Stimulated activated memory B cell treated with anti-CD40 and anti-IgM and Interleukin-4, amounts not matched to agents 10 μg/mL and 1 μg/mL and 100 μg/mL, for 72 hours (primary cell): Measurements from ENCODE around the gene TOE1.

Experiments
- ATAC-seq: fragments of 150-1000 bp; cut with Tn5 transposase; 2 replicates; pipeline ENCODE4 v1.10.0; 2021
- H3K27ac Mint-ChIP-seq: one replicate; pipeline ENCODE4 v1.8.0; 2022; ENCODE audit warnings: mild to moderate bottlenecking, mixed read lengths
- H3K27me3 Mint-ChIP-seq: one replicate; pipeline ENCODE4 v1.8.0; 2022; ENCODE audit warnings: mixed read lengths
- H3K36me3 Mint-ChIP-seq: one replicate; pipeline ENCODE4 v1.8.0; 2022; ENCODE audit warnings: mixed read lengths
- H3K4me1 Mint-ChIP-seq: one replicate; pipeline ENCODE4 v1.8.0; 2022; ENCODE audit warnings: mixed read lengths
- H3K4me3 Mint-ChIP-seq: one replicate; pipeline ENCODE4 v1.8.0; 2022; ENCODE audit warnings: mild to moderate bottlenecking, moderate library complexity, mixed read lengths
- H3K9me3 Mint-ChIP-seq: one replicate; pipeline ENCODE4 v1.8.0; 2022; ENCODE audit warnings: mixed read lengths

Gene TOE1

GRCh38 chr1:45317166-45317565 lies 22.8 kb upstream of the TOE1 start:
- no peak overlapping the region for H3K27ac Mint-ChIP-seq
- ATAC-seq: no peak

GRCh38 chr1:45319761-45320160 lies 20.2 kb upstream of the TOE1 start:
- H3K4me1 Mint-ChIP-seq: peaks cover 7% of the 10 kb centered on the region
- H3K9me3 Mint-ChIP-seq: no peaks in the 10 kb centered on the region
- no peaks in the 10 kb centered on the region for H3K27me3 Mint-ChIP-seq
- H3K36me3 Mint-ChIP-seq: no peaks in the 10 kb centered on the region
- no peak overlapping the region for H3K4me3 Mint-ChIP-seq
- no peak for ATAC-seq
- no peak overlapping the region for H3K27ac Mint-ChIP-seq

More at GRCh38 chr1:45317166-45317565, 22.8 kb upstream of the TOE1 start:
- Mint-ChIP-seq H3K9me3 (no peaks in the 10 kb centered on the region), H3K4me1 (peaks cover 7% of the 10 kb centered on the region), H3K4me3 (no peak overlapping the region), H3K27me3 (no peaks in the 10 kb centered on the region), H3K36me3 (no peaks in the 10 kb centered on the region)

GRCh38 chr1:45321444-45321843 lies 18.5 kb upstream of the TOE1 start:
- Mint-ChIP-seq H3K4me1 (peaks cover 7% of the 10 kb centered on the region), H3K27ac (no peak overlapping the region), H3K36me3 (no peaks in the 10 kb centered on the region), H3K27me3 (no peaks in the 10 kb centered on the region), H3K9me3 (no peaks in the 10 kb centered on the region), H3K4me3 (no peak overlapping the region)
- ATAC-seq: no peak

DNA sequence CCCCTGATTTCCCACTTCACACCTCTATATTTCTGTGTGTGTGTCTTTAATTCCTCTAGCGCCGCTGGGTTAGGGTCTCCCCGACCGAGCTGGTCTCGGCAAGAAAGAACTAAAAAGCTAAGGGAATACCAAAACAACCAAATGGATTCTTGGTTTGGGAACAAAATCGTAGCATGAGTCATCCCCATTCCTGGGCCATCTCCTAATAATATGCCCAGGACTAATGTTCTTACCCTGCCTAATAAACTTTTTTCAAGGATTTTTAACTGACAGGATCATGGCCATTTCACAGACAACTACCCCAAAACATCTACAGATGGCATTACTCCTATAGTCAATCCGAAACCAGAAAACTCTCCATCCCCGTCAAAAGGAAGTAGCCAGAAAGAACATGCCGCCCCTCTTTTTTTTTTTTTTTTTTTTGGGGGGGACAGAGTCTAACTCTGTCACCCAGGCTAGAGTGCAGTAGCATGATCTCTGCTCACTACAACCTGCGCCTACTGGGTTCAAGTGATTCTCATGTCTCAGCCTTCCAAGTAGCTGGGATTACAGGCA lies 17.4 kb upstream of the TOE1 start:
- no peak overlapping the region for H3K27ac Mint-ChIP-seq
- H3K4me1 Mint-ChIP-seq: peaks cover 8% of the 10 kb centered on the region
- ATAC-seq: no peak
- no peak overlapping the region for H3K4me3 Mint-ChIP-seq
- no peaks in the 10 kb centered on the region for H3K27me3 Mint-ChIP-seq
- H3K36me3 Mint-ChIP-seq: no peaks in the 10 kb centered on the region
- no peaks in the 10 kb centered on the region for H3K9me3 Mint-ChIP-seq

GRCh38 chr1:45325851-45326506 lies 14.0 kb upstream of the TOE1 start:
- peaks cover 12% of the 10 kb centered on the region for H3K36me3 Mint-ChIP-seq
- H3K9me3 Mint-ChIP-seq: no peaks in the 10 kb centered on the region
- H3K27me3 Mint-ChIP-seq: no peaks in the 10 kb centered on the region
- peak overlapping the region; percentile 82 for H3K4me3 Mint-ChIP-seq
- peak overlapping the region; percentile 75 for H3K27ac Mint-ChIP-seq
- H3K4me1 Mint-ChIP-seq: peaks cover 22% of the 10 kb centered on the region
- ATAC-seq: no peak

GRCh38 chr1:45326627-45327623 lies 13.0 kb upstream of the TOE1 start, which contains the start of gene HPDL:
Gene HPDL (plus strand): TSS chr1:45326895. CDS start chr1:45327149, 254 bp downstream.
- H3K27me3 Mint-ChIP-seq: no peaks in the 10 kb centered on the region
- H3K4me3 Mint-ChIP-seq: peak within 1 kb of the TSS; percentile 82

GRCh38 chr1:45327644-45328515 lies 12.1 kb upstream of the TOE1 start:
- no peak for ATAC-seq

More at GRCh38 chr1:45326627-45327623, 13.0 kb upstream of the TOE1 start, which contains the start of gene HPDL:
- Mint-ChIP-seq H3K36me3 (peaks cover 12% of the 10 kb centered on the region), H3K27ac (peak within 1 kb of the TSS; percentile 75), H3K4me1 (peaks cover 16% of the 10 kb centered on the region), H3K9me3 (no peaks in the 10 kb centered on the region)
- ATAC-seq: peak; percentile 87

DNA sequence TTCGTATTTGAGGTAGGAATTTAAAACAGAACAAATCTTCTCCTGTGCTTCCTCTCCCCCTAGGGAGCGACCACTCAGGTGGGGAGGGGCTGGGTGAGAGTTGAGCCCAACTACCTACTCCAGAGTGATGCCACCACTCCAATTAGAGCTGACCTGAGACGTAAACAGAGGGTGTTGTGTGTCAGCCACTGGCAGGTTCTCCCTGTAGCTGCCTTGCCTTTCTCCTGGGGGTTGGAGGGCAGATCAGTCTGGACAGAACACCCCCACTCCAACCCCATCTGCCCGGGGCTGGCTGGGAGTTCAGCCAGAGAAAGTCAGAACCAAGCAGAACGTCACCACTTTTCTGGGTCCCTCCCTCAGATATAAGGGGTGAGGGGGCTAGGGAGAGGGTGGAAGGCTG lies 11.3 kb upstream of the TOE1 start:
- H3K27me3 Mint-ChIP-seq: no peaks in the 10 kb centered on the region
- ATAC-seq: no peak
- peaks cover 12% of the 10 kb centered on the region for H3K36me3 Mint-ChIP-seq
- H3K27ac Mint-ChIP-seq: no peak overlapping the region
- no peaks in the 10 kb centered on the region for H3K9me3 Mint-ChIP-seq
- peak overlapping the region; percentile 28 for H3K4me3 Mint-ChIP-seq
- peaks cover 15% of the 10 kb centered on the region for H3K4me1 Mint-ChIP-seq

More at GRCh38 chr1:45327644-45328515, 12.1 kb upstream of the TOE1 start:
- Mint-ChIP-seq H3K36me3 (peaks cover 12% of the 10 kb centered on the region), H3K4me1 (peaks cover 15% of the 10 kb centered on the region), H3K27ac (peak overlapping the region; percentile 75), H3K27me3 (no peaks in the 10 kb centered on the region), H3K9me3 (no peaks in the 10 kb centered on the region), H3K4me3 (peak overlapping the region; percentile 82)

DNA sequence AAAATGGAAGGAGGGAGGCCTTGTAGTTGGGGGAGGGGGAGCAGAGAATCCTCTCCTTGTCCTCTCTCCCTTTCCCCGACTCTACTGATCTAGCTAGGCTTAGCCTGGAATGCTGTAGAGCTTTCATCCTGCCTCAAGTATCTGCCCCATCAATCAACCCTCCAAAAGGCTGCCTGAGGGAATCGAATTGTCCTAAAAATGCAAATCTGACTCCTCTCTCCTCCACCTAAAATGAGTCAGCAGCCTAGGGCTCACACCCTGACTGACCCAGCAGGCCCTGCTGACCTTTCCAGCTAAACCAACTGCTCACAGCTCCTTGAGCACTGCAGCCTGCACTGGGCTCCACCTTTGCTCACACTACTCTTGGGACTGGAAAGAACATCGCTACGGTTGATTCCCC lies 10.5 kb upstream of the TOE1 start:
- H3K4me1 Mint-ChIP-seq: peaks cover 20% of the 10 kb centered on the region
- ATAC-seq: no peak
- no peak overlapping the region for H3K4me3 Mint-ChIP-seq
- H3K27ac Mint-ChIP-seq: no peak overlapping the region
- H3K36me3 Mint-ChIP-seq: peaks cover 17% of the 10 kb centered on the region
- H3K9me3 Mint-ChIP-seq: no peaks in the 10 kb centered on the region
- no peaks in the 10 kb centered on the region for H3K27me3 Mint-ChIP-seq

DNA sequence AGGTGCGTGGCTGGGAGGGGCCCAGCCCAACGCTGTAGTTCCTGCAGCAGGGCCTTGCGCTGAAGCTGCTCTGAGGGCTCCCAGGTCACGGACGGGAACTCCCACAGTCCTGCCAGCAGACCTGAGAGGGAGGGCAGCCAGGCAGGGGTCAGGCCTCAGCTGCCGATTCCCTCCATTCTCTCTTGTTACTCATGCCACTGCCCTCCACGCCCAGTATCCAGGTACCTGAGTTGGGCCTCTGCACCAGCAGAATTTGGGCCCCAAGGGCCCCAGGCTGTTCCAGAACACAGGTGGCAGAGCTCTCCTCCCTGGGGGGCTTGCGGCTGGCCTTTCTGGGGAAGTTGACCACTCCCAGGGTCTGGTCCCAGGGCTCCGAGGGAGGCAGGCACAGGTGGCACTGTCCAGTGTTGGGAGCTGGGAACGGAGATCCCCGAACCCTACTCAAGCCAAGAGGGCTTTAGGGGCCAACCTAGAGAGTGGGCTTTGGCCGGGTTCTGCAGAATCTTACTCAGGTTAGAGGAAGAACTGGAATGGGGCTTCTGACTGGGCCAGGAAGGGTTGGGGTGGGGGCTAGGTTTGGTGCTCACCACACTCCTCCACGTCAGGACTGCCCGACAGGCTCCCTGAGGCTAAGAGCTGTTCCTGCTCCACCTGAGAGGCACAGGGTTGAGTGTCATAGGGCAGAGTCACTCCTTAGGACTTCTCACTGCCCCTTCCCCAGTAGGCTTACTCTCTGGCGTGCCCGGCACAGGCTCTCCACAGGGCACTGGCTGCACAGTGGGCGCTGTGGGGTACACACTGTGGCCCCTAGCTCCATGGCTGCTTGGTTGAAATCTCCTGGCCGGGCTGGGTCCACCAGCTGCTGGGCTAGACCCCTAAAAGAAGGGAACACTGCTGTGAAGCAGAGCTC lies 8.3 kb upstream of the TOE1 start:
- no peaks in the 10 kb centered on the region for H3K27me3 Mint-ChIP-seq
- H3K9me3 Mint-ChIP-seq: no peaks in the 10 kb centered on the region
- H3K4me3 Mint-ChIP-seq: no peak overlapping the region
- no peak overlapping the region for H3K27ac Mint-ChIP-seq
- no peak for ATAC-seq
- peaks cover 31% of the 10 kb centered on the region for H3K4me1 Mint-ChIP-seq
- peaks cover 20% of the 10 kb centered on the region for H3K36me3 Mint-ChIP-seq

- peaks cover 20% of the 10 kb centered on the region for H3K36me3 Mint-ChIP-seq
- no peaks in the 10 kb centered on the region for H3K27me3 Mint-ChIP-seq
- H3K9me3 Mint-ChIP-seq: no peaks in the 10 kb centered on the region
- ATAC-seq: no peak
- peaks cover 31% of the 10 kb centered on the region for H3K4me1 Mint-ChIP-seq
- H3K27ac Mint-ChIP-seq: no peak overlapping the region
- no peak overlapping the region for H3K4me3 Mint-ChIP-seq
Observed at GRCh38 chr1:45332346-45332720, 7.6 kb upstream of the TOE1 start.

GRCh38 chr1:45334308-45335245 lies 5.4 kb upstream of the TOE1 start:
- no peak overlapping the region for H3K4me3 Mint-ChIP-seq

DNA sequence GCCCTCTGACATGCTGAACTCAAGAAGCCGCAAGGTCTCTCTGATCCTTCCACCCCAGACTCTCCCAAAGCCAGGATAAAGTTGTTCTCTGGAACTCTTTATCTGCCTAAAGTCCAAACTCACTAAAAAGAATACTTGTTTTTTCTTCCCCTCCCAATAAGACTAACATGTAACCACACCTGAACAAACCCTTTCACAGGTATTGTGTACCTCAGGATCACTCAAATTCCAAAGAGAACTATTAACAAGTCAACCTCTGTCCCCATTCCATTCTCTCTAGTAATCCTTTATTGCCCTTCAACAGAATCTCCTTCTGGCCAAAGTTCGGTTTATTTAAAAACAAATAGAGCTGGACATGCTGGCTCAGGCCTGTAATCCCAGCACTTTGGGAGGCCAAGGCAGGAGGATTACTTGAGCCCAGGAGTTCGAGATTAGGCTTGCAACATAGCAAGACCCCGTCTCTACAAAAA lies 4.1 kb upstream of the TOE1 start:
- ATAC-seq: no peak
- H3K36me3 Mint-ChIP-seq: peaks cover 19% of the 10 kb centered on the region
- H3K27me3 Mint-ChIP-seq: no peaks in the 10 kb centered on the region
- no peaks in the 10 kb centered on the region for H3K9me3 Mint-ChIP-seq
- H3K4me3 Mint-ChIP-seq: no peak overlapping the region
- H3K27ac Mint-ChIP-seq: peak overlapping the region; percentile 12
- H3K4me1 Mint-ChIP-seq: peaks cover 44% of the 10 kb centered on the region

More at GRCh38 chr1:45334308-45335245, 5.4 kb upstream of the TOE1 start:
- Mint-ChIP-seq H3K27me3 (no peaks in the 10 kb centered on the region), H3K9me3 (no peaks in the 10 kb centered on the region), H3K27ac (no peak overlapping the region), H3K36me3 (peaks cover 27% of the 10 kb centered on the region), H3K4me1 (peaks cover 34% of the 10 kb centered on the region)
- no peak for ATAC-seq
